NB4 (cell line): ENCODE measurements around the gene CXXC5.

ENCODE experiments used
- DNase-seq: peaks from one replicate; pipeline ENCODE4 v3.0.0; 2010; ENCODE audit warnings: low read depth
- H3K4me3 ChIP-seq: one replicate; pipeline ENCODE4 v1.5.1; 2011; ENCODE audit warnings: mild to moderate bottlenecking, low read depth, low read length, moderate library complexity
- CTCF ChIP-seq: IDR thresholded peaks from one replicate; pipeline ENCODE4 v1.5.1; 2012; ENCODE audit warnings: low read depth, low read length
- MAX ChIP-seq: IDR thresholded peaks from 2 replicates; pipeline ENCODE4 v1.6.1; 2011; ENCODE audit warnings: low read depth, low read length
- MYC ChIP-seq: IDR thresholded peaks from 2 replicates; pipeline ENCODE4 v1.6.1; 2011; ENCODE audit warnings: low read depth, low read length
- POLR2A ChIP-seq: IDR thresholded peaks from 2 replicates; pipeline ENCODE4 v1.6.1; 2011; ENCODE audit warnings: mild to moderate bottlenecking; ENCODE audit not compliant: insufficient read length; ENCODE audit errors: extremely low read depth

Gene CXXC5

GRCh38 chr5:139682016-139682975, 34.1 kb downstream of the CXXC5 start:
- H3K4me3 ChIP-seq = no peak overlapping the region
- TF ChIP-seq POLR2A = no peak
- no peak for TF ChIP-seq CTCF
- no peak for TF ChIP-seq MYC
- no peak for TF ChIP-seq MAX

GRCh38 chr5:139683295-139684271, 35.4 kb downstream of the CXXC5 start:
- H3K4me3 ChIP-seq = no peak overlapping the region
- DNase-seq = peak; percentile 42
- TF ChIP-seq POLR2A (no peak), MAX (no peak), MYC (no peak), CTCF (no peak)

More at GRCh38 chr5:139682016-139682975, 34.1 kb downstream of the CXXC5 start:
- no peak for DNase-seq

GRCh38 chr5:139684350-139684880, 36.3 kb downstream of the CXXC5 start:
- no peak overlapping the region for H3K4me3 ChIP-seq
- no peak for TF ChIP-seq MYC
- TF ChIP-seq MAX = peak; percentile 34; the same call in 1 of the 2 replicates
- TF ChIP-seq POLR2A = no peak
- TF ChIP-seq CTCF = no peak
- peak; percentile 34 for DNase-seq

GRCh38 chr5:139684881-139685749, 37.0 kb downstream of the CXXC5 start:
- H3K4me3 ChIP-seq = no peak overlapping the region
- no peak for DNase-seq
- TF ChIP-seq CTCF (peak; percentile 17), MAX (no peak)

- no peak overlapping the region for H3K4me3 ChIP-seq
- no peak for DNase-seq
- TF ChIP-seq POLR2A = no peak
- TF ChIP-seq MAX = no peak
- TF ChIP-seq CTCF = no peak
- TF ChIP-seq MYC = no peak
Observed at GRCh38 chr5:139685886-139686285, 37.7 kb downstream of the CXXC5 start.
